ENCODE data around the gene SNED1.
A peak's percentile ranks its signal among the peaks of the same experiment; 100 is the strongest.

SNED1 gene

GRCh38 chr2:240997856-240998705 lies at the start of gene SNED1:
SNED1 (plus strand) TSS chr2:240998618; CDS start chr2:240998838, 220 bp downstream.
- DNase-seq, result peak; percentile 38

- DNase-seq, result no peak
These were observed 49.3 kb upstream of the SNED1 start for GRCh38 chr2:240948905-240949790.

GRCh38 chr2:240949791-240950705 lies 48.4 kb upstream of the SNED1 start:
- no peak for DNase-seq

- no peak for DNase-seq
These were observed 47.3 kb upstream of the SNED1 start for GRCh38 chr2:240951045-240951594.

GRCh38 chr2:240952496-240953246 lies 45.7 kb upstream of the SNED1 start:
- no peak for DNase-seq

- DNase-seq, result no peak
These were observed 44.7 kb upstream of the SNED1 start for GRCh38 chr2:240953426-240954410.

- DNase-seq, result no peak
These were observed 43.7 kb upstream of the SNED1 start for GRCh38 chr2:240954436-240955305.

- no peak for DNase-seq
These were observed 42.9 kb upstream of the SNED1 start for GRCh38 chr2:240955306-240956170.

GRCh38 chr2:240956171-240956934 lies 42.1 kb upstream of the SNED1 start:
- no peak for DNase-seq

- no peak for DNase-seq
These were observed 41.3 kb upstream of the SNED1 start for GRCh38 chr2:240956935-240957655.

GRCh38 chr2:240957656-240958365 lies 40.6 kb upstream of the SNED1 start:
- no peak for DNase-seq

GRCh38 chr2:240958366-240959213 lies 39.8 kb upstream of the SNED1 start:
- DNase-seq, result no peak

- no peak for DNase-seq
These were observed 39.0 kb upstream of the SNED1 start for GRCh38 chr2:240959214-240959940.

GRCh38 chr2:240959941-240960308 lies 38.5 kb upstream of the SNED1 start:
- no peak for DNase-seq
